GM12891 (cell line): ENCODE data around the gene LRRC37A.
"Not testable (repeated sequence)": the region's sequence is repeated elsewhere in the genome, so short reads cannot be mapped to it uniquely, and the experiment has no call there.

Source experiments
- DNase-seq: peaks from one replicate; pipeline ENCODE4 v3.0.0; 2011; ENCODE audit warnings: low spot score; ENCODE audit not compliant: insufficient read length
- FAIRE-seq: peaks from 2 replicates; lab custom pipeline; 2011; peaks lifted over from hg19 to GRCh38; lab: Jason Lieb, UNC

LRRC37A gene

GRCh38 chr17:46361145-46361735, 66.3 kb downstream of the LRRC37A start:
- peak; percentile 79 for FAIRE-seq
- DNase-seq, result not testable (repeated sequence)

GRCh38 chr17:46361755-46362154, 66.8 kb downstream of the LRRC37A start, which contains the start of gene ARL17B:
Gene ARL17B, minus strand, starts transcription at chr17:46361766. Its CDS starts 3,369 bp downstream, at chr17:46358397.
- peak; percentile 98 for FAIRE-seq
- not testable (repeated sequence) for DNase-seq

GRCh38 chr17:46367520-46367919, 72.6 kb downstream of the LRRC37A start:
- FAIRE-seq, DNase-seq: not testable (repeated sequence)

GRCh38 chr17:46372236-46373229, 77.6 kb downstream of the LRRC37A start:
- FAIRE-seq, result peak; percentile 89

GRCh38 chr17:46373418-46373817, 78.5 kb downstream of the LRRC37A start:
- DNase-seq, result not testable (repeated sequence)
- FAIRE-seq, result peak; percentile 55

More at GRCh38 chr17:46372236-46373229, 77.6 kb downstream of the LRRC37A start:
- DNase-seq, result not testable (repeated sequence)

GRCh38 chr17:46383118-46383517, 88.2 kb downstream of the LRRC37A start:
- not testable (repeated sequence) for FAIRE-seq, DNase-seq

GRCh38 chr17:46385491-46385890, 90.6 kb downstream of the LRRC37A start:
- not testable (repeated sequence) for DNase-seq
- FAIRE-seq, result peak; percentile 60
